SH-SY5Y (cell line): ENCODE measurements around the gene KCNN3.

Experiments
- GATA2 ChIP-seq: IDR thresholded peaks from 2 replicates; pipeline ENCODE4 v1.6.1; 2011; ENCODE audit warnings: mild to moderate bottlenecking, low read depth, low read length
- GATA3 ChIP-seq: IDR thresholded peaks from 2 replicates; pipeline ENCODE4 v1.6.1; 2011; ENCODE audit warnings: low read depth, mild to moderate bottlenecking, low read length, moderate library complexity

Gene KCNN3

DNA sequence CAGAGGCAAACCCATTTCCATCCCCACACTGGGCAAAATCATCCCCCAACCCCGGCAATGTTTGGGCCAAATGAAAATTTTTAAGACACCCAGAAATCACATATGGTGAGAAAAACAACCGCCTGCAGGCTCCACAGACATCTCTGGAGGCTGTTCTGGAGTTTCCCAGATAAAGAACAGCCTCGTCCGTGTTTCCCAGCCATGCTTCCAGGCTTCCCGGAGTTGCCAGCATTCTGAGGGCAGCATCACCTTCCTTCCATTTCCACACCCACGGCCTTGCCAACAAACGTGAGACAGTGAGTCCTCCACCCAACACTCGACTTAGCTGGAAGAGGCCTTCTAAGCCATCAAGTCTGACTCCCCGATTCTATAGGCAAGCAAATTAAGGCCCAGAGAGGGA is 36.9 kb downstream of the KCNN3 start:
- TF ChIP-seq GATA3, result no peak
- TF ChIP-seq GATA2, result no peak

DNA sequence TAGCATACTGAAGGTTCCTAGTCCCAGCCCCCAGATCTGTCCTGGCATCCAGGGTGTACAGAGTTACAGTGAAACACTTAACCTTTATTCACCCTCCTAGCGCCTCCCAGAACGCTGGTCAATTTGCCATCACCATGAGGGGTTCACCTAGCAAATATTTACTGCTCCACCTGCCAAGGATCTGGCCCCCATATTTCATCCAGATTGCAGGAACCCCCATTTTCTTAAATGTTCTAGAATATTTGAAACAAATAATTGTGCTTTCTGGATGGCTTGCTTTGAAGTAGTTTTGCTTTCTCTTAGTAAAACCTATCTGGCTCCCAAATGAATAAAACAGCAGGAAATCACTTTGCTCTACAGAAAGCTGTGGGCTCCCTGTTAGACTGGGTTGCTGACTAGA is 37.7 kb downstream of the KCNN3 start:
- no peak for TF ChIP-seq GATA3
- no peak for TF ChIP-seq GATA2

DNA sequence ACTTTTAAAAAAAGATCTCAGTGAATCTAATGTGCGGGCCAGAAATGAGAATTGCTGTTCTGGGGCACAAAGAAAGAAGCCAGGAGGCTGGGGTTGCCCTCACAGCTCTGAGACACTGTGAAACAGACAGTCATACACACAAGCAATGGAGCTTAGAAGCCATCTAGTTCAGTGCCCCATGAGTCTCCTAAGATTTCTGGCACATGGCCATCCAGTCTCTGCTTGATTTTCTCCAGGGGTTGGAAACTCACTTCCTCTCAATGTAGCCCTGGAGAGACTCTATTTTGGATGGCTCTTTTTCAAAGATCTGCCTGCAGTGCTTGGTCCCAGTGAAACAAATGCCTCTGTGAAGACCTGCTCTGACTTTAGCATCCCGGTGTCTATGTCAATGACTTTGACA is 38.6 kb downstream of the KCNN3 start:
- TF ChIP-seq GATA3, result no peak
- no peak for TF ChIP-seq GATA2

DNA sequence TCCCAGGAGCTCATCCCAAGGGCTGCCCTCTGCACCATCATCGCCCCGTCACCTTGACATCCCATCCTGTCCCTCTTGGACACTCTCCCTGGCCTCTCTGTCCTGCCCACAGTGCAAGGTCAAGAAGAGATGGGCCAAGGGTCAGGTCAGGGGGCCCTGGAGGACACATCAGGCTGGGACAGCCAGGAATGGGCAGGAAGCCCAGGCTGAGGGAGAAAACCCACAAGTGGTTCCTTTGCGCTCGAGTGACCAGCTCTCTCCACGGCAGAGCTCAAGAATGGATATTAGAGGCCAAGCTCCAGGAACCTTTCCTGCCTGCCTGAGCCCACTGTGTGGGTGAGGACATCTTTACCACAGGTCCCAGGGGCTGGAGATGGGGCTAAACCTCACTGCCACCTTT is 41.0 kb downstream of the KCNN3 start:
- TF ChIP-seq GATA2, result no peak
- TF ChIP-seq GATA3, result no peak

DNA sequence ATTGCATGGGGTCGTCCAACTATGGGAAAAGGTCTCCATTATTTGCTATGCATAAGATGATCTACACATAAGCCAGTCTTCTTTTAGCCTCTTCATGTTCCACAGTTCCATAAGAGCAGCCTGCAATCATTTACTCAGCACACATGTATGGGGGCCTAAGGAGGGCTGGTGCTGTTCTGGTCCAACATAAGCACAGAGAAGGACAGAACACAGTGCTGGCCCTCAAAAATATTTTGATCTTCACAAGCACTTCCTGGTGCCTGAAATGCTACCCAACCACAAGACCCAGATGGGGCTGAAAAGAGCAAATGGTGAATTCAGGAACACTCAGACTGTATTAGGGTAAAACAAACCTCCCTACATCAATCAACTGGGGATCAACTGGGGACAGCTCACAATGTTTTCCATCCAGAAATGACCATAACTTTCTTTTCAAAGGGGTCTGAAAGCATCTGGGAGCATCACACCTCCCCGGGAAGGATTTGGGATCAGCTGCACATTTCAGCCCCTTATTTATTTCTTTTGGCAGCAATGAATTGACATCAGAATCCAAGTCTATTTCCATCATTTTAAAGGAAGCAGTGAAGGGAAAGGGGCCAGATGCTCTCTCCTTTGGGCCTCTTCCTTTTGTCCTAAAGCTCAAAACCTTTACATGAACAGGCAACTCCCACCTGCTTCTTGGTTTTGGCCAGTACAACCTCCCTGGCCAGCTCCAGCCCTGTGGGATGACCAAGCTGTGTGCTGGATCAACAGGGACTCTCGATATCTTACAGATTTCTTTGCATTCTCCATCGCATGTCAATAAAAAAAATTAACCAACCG is 45.7 kb downstream of the KCNN3 start:
- TF ChIP-seq GATA2 (no peak), GATA3 (no peak)

DNA sequence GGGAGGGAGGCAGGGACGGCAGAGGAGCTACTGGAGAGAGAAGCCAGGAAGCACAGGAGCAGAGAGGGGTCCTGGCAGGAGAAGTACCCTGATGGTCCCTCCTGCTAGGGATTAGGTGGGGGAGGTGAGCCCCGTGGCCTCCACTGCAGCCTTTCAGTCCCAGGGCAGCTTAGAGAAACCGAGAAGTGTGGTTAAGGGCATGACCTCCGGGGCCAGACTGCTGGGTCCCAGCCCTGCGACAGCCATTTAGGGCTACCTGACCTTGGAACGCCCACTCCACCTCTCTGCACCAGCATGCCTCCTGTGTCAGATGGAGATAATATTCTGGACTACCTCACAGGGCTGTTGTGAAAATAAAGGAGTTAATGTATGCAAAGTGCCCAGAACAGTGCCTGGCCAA is 47.4 kb downstream of the KCNN3 start:
- no peak for TF ChIP-seq GATA3
- TF ChIP-seq GATA2, result no peak

DNA sequence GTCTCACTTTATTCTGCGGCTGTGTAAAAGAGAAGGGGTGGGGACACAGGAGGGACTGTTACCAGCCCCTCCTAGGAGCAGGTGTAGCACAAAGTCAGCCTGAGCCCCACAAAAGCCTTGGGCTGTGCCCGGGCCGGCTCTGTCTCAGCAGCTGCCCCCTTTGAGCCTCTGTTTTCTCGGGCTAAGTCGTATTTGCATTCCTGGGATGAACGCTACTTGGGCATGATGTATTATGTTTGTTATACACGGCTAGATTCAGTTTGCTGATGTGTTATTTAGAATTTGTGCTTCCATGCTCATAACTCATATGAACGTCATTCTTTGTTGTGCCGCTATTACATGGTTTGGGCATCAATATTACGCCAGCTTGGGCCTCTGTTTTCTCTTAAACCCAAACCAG is 47.8 kb downstream of the KCNN3 start:
- TF ChIP-seq GATA2, result no peak
- TF ChIP-seq GATA3, result no peak

DNA sequence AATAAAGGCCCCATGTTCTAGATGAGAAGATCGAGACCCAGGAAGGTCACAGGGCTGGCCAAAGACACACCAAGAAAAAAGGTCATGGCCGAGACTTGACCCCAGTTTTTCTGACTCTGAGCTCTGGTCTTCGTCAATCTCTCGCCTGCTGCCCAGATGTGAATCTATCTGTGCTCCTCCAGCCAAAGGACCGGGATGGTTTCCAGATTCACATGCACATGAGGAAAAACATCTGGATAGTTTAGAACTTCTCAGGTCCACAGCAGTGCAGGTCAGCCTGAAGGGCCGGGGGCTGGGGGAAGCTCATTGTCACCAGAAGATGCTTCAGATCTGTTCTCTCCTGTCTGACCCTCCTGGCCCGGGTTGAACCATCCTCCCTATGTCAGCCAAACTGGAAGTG is 49.0 kb downstream of the KCNN3 start:
- TF ChIP-seq GATA3, result no peak
- TF ChIP-seq GATA2, result no peak

DNA sequence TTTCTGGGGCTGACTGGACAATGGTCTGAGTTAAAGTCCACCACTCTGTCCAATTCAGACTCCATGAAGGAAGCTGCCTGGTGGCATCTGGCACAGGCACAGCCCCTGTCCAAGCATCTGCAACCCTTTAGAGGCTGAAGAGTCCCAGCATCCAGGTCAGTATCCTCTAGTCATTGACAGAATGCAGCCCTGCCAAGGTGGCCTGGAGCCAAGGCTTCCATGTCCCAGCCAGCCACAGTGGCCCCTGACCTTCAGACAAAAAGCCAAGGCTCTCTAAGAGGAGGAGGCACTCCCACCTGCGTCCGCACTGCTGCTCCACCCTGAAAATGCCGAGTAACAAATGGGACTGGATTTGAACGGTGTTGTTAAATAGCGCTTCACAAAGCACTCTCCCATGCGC is 49.4 kb downstream of the KCNN3 start:
- TF ChIP-seq GATA2 (no peak), GATA3 (no peak)

DNA sequence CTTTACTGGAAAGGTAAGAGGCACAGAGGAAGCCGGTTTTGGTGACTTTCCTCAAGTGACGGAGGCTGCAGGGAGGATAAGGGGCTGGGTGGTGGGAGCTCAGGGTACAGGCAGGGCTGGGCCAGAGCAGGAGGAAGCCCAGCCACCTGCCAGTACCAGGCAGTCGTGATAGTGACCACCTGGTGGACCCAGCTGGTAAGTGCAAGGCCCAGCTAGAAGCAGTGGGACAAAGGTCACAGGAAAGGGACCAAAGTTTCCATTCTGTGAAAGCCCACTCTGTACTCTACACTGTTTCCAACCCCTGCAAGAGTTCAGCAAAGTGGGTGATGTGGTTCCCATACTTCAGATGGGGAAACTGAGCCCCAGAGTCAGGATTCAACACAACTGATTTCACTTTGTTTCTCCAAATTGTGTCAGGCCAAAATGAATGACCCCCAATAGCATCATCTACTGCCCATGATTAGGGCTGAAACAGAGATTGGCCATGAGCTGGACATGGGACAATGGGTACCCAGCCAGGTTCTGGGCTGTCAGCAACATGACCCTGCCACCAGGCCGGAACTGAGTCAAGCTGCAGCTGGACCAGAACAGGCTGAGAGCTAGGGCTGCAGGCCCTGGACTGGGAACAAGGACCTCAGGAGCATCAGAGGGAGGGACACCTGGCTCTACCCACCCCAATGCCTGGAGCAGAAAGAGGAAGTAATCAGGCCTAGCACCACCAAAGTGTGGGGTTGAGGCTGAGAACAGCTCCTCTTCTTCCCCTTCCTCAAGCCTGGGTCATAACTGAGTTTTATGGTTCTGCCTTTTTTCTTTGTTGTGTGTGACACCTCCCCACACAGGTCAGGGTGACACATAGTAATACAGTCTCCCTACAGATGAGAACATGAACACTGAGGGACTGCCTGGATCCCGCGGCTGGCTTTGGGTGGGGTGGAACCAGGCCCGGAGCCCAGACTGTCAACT is 50.2 kb downstream of the KCNN3 start:
- no peak for TF ChIP-seq GATA2
- TF ChIP-seq GATA3, result no peak

DNA sequence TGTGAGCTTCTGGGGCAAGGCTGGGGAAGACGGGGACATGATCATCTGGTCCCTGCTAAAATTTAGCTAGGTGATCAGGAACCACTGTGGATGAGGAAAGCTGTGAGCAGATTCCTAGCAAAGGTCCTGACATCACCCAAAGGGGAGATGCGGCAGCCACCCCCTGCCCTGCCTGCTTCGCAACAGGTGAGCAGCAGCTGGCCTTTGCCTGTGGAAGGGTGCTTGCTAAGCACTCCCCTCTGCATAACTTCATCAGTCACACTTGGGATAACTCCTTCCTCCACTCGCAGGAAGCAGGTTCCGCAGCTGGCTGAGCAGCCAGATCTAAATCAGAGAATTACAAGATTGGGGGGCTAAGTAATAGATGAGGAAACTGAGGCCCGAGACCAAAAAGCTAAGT is 51.2 kb downstream of the KCNN3 start:
- TF ChIP-seq GATA2, result no peak
- TF ChIP-seq GATA3, result no peak

DNA sequence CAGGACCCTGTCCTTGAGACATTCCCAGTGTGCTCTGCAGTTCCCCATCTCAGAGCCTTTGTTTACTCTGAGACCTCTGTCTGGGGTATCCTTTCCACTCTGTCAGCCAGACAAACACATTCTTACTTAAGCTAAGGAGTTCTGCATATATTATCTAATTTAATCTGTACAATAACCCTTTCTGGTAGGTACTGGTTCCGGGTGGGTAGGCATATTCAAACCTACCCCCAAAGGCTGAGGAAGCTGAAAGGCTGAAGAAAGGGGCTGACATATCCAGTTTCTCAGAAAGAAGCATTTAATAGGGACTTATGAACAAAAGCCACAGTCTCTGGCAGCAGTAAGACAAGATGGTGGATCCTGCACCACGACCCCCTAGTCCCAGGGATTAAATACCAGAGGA is 53.1 kb downstream of the KCNN3 start:
- TF ChIP-seq GATA2 (no peak), GATA3 (no peak)

DNA sequence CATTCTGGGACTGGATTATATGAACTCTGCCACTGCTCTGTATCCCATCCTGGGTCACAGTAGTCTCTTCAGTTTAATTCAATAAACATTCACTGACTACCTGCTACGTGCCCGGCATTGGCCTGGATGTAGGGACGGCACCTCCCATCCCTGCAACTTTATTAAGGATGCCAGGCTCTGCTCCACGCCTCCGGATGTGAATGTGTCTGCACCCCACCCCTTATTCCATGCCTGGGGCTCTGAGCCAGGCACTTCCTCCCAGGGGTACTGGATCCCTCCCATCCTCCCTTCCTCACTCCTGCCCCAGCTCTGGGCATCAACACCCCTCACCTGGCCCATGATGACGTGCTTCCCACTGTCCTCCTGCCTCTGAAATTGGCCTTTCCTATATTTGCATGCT is 53.7 kb downstream of the KCNN3 start:
- no peak for TF ChIP-seq GATA3
- no peak for TF ChIP-seq GATA2

DNA sequence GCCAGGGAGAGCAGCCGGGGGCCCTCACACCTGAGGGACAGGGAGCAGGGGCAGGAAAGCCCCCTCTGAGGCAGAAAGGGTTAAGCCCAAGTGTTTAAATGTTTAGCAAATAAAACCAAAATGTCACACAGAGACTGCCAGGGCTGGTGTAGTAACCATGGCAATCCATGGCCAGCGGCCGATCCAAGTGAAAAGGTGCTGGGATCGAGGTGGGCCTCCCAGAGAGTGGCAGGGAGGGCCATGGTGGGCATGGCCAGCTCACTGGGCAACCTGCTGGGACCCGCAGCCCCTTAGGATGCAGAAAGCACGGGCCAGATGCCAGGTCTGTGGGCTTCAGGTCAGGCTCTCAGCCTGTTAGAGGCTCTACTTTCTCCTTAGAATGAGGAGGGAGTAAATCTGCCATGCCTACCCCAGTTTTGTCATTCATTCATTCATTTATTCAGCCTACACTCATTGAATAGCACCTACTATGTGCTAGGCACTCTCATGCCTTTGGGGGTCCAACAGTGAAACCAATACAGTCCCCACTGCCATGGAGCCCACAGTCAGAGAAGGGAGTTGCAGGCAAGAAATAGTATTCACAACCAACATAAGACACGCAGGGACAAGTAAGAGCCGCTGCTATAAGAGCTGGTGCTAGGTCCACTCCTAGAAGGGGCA is 56.1 kb downstream of the KCNN3 start:
- TF ChIP-seq GATA3 (no peak), GATA2 (no peak)
